ENCODE data around the gene TFEC.
A peak's percentile ranks its signal among the peaks of the same experiment; 100 is the strongest.

TFEC gene

DNA sequence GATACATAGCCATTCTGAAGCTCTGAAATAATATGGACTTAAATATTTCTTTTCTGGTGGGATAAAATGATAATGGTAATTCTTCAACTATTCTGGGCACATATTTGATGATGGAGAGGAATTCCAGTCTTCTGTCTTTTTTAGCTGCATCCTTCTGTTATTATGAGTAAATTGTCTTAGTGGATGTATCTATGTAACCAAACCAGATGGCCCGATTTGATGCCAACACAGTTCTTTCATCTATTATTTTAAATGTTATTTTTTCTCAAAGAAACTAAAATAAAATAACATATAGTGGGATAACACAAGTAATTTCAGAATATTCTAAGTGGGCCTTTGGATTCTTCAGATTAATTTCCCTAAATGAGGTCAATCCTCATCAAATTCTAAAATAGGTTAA is 110.2 kb downstream of the TFEC start:
- DNase-seq (ENCODE audit: low spot score), result no peak

GRCh38 chr7:115914951-115915350 is 115.6 kb downstream of the TFEC start:
- no peak for DNase-seq (ENCODE audit: low spot score)

GRCh38 chr7:115911465-115911864 is 119.1 kb downstream of the TFEC start:
- DNase-seq (ENCODE audit: low spot score), result no peak

GRCh38 chr7:115910541-115911164 is 119.9 kb downstream of the TFEC start:
- DNase-seq (ENCODE audit: low spot score), result peak; percentile 13

DNA sequence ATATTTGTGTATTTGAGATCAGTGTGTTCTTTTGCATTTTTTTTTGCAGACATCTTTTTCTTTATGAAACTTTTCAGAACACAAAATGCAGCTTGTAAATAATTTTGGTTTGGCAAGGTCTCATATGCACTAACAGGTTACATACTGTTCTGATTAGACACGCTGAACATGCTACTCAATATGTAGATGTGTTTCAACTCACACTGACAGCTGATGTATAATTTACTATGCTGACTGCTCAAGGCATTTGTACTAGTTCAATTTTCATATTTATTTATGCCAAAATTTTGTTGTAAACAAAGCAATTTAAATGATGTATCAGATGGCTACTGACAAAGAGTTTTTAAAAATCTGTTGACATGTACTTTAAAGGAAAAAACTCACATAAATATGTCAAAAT is 123.8 kb downstream of the TFEC start:
- DNase-seq (ENCODE audit: low spot score), result no peak

DNA sequence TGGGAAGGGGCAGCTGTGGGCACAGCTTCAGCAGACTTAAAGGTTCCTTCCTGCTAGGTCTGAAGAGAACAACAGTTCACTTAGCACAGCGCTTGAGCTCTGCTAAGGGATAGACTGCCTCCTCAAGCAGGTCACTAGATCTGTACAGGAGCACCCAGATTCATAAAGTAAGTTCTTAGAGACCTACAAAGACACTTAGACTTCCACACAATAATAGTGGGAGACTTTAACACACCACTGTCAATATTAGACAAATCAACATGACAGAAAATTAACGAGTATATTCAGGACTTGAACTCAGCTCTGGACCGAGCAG is 140.9 kb downstream of the TFEC start:
- DNase-seq (ENCODE audit: low spot score), result no peak

GRCh38 chr7:115888981-115889668 is 141.4 kb downstream of the TFEC start:
- no peak for DNase-seq (ENCODE audit: low spot score)

DNA sequence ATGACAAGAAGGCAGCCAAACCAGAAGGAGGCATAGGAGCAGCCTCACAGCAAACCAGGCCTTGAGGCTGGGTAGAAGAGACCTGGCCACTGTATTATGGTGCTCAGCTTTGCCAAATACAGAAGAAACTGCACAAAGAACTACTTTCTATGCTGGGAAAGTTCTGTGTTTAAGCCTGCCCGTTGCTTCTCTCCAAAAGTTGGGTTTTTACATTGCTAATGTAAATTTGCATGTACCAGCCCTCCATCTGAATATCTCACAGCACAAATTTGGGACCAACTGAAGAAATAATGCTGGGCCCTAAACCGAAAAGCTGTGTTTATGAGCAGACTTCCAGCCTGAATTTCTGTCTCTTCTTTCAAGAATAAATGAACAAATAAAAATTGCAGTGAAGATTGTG is 145.0 kb downstream of the TFEC start:
- DNase-seq (ENCODE audit: low spot score), result no peak
